HG02763 (cell line): Measurements from ENCODE around the gene ARFGAP2.

Experiments used
- ATAC-seq: cut with Tn5 transposase; IDR thresholded peaks from one replicate; pipeline ENCODE4 v1.9.1; 2021; ENCODE audit warnings: mild to moderate bottlenecking, moderate library complexity; ENCODE audit not compliant: unreplicated experiment

ARFGAP2 gene

GRCh38 chr11:47187723-47188122 lies 11.0 kb upstream of the ARFGAP2 start:
- ATAC-seq: no peak

- ATAC-seq: no peak
Observed at GRCh38 chr11:47186700-47187695, 10.3 kb upstream of the ARFGAP2 start.

- ATAC-seq: no peak
Observed at GRCh38 chr11:47186076-47186699, 9.5 kb upstream of the ARFGAP2 start, which contains the start of gene PACSIN3. TSS of gene PACSIN3 (minus strand) at chr11:47186434. CDS start at chr11:47182727, 3,707 bp downstream.

- ATAC-seq: no peak
Observed at GRCh38 chr11:47185305-47186075, 8.8 kb upstream of the ARFGAP2 start.

- no peak for ATAC-seq
Observed at GRCh38 chr11:47184711-47185304, 8.1 kb upstream of the ARFGAP2 start.

- ATAC-seq: no peak
Observed at GRCh38 chr11:47183969-47184368, 7.3 kb upstream of the ARFGAP2 start.

- no peak for ATAC-seq
Observed at GRCh38 chr11:47183031-47183856, 6.6 kb upstream of the ARFGAP2 start.

- ATAC-seq: no peak
Observed at GRCh38 chr11:47182380-47182779, 5.7 kb upstream of the ARFGAP2 start.

GRCh38 chr11:47181271-47181670 lies 4.6 kb upstream of the ARFGAP2 start:
- no peak for ATAC-seq

- ATAC-seq: no peak
Observed at GRCh38 chr11:47180006-47180787, 3.5 kb upstream of the ARFGAP2 start.

GRCh38 chr11:47179655-47179991 lies 2.9 kb upstream of the ARFGAP2 start:
- ATAC-seq: no peak

GRCh38 chr11:47178737-47179654 lies 2.3 kb upstream of the ARFGAP2 start:
- no peak for ATAC-seq

- ATAC-seq: no peak
Observed at GRCh38 chr11:47178316-47178715, 1.6 kb upstream of the ARFGAP2 start.

GRCh38 chr11:47177846-47178245 lies 1.2 kb upstream of the ARFGAP2 start:
- no peak for ATAC-seq

- peak; percentile 43 for ATAC-seq
Observed at GRCh38 chr11:47177229-47177845, 658 bp upstream of the ARFGAP2 start.

- no peak for ATAC-seq
Observed at GRCh38 chr11:47175746-47176327, 842 bp downstream of the ARFGAP2 start.

- no peak for ATAC-seq
Observed at GRCh38 chr11:47172740-47173336, 3.8 kb downstream of the ARFGAP2 start.
